SK-N-SH (cell line): ENCODE data around the gene CNTNAP5. TPM values are rescaled to one million over a fixed set of nuclear protein-coding genes. Genes with fewer than 3 reads are reported as not detected.

ENCODE experiments used
- CTCF ChIA-PET: fragments of 300-600, 350-600 bp; formaldehyde crosslinking; extraction: SDS; loops from one replicate; lab custom pipeline; 2021; lab: Yijun Ruan, JAX
- POLR2A ChIA-PET: fragments of 350-600 bp; sonication (Branson Sonifier 250); formaldehyde crosslinking; extraction: SDS; loops from one replicate; lab custom pipeline; 2020; ENCODE audit warnings: antibody characterized with exemption, inconsistent platforms; lab: Yijun Ruan, JAX
- DNase-seq: peaks from one replicate; pipeline ENCODE4 v3.0.0; 2012
- H2AFZ ChIP-seq: fragments of 200-600 bp; sonication (generic); 2 replicates; pipeline ENCODE4 v1.8.1; 2016; ENCODE audit warnings: antibody characterized with exemption, mild to moderate bottlenecking, low read depth
- H3F3A ChIP-seq: fragments of 200-600 bp; sonication (generic); replicated peaks from 2 replicates; pipeline ENCODE3; 2016; ENCODE audit warnings: antibody characterized with exemption, mild to moderate bottlenecking; ENCODE audit not compliant: insufficient read depth
- H3K27ac ChIP-seq, 2 experiments: fragments of 200-500 bp in 1 of 2; fragments of 200-600 bp in 1 of 2; sonication (Bioruptor generic) in 1 of 2; sonication (generic), shearing (Covaris generic) in 1 of 2; 2 replicates each; pipeline versions ENCODE4 v1.5.1 to v1.6.1; 2014 to 2016; ENCODE audit warnings: low read depth in 2 of 2, inconsistent platforms in 1 of 2, low read length in 1 of 2, mild to moderate bottlenecking in 1 of 2, mixed read lengths in 1 of 2
- H3K27me3 ChIP-seq: fragments of 200-600 bp; sonication (generic), shearing (Covaris generic); 2 replicates; pipeline ENCODE4 v1.6.1; 2016; ENCODE audit warnings: mixed run types; ENCODE audit not compliant: insufficient read depth
- H3K36me3 ChIP-seq, 2 experiments: fragments of 200-500 bp in 1 of 2; fragments of 200-600 bp in 1 of 2; sonication (Bioruptor generic) in 1 of 2; sonication (generic) in 1 of 2; replicated peaks in 1 of 2; 2 replicates each; pipeline versions ENCODE3 to v1.5.1; 2014 to 2016; ENCODE audit warnings: low read length in 1 of 2, mild to moderate bottlenecking in 1 of 2; ENCODE audit not compliant: insufficient read depth in 2 of 2, control insufficient read depth in 1 of 2
- H3K4me1 ChIP-seq, 2 experiments: fragments of 200-500 bp in 1 of 2; fragments of 200-600 bp in 1 of 2; sonication (Bioruptor generic) in 1 of 2; sonication (generic), shearing (Covaris generic) in 1 of 2; 2 replicates each; pipeline versions ENCODE4 v1.5.1 to v1.6.1; 2014 to 2016; ENCODE audit warnings: low read depth in 1 of 2, low read length in 1 of 2, mixed run types in 1 of 2; ENCODE audit not compliant: insufficient read depth in 2 of 2, control insufficient read depth in 1 of 2
- H3K4me2 ChIP-seq: fragments of 200-600 bp; sonication (generic), shearing (Covaris generic); 2 replicates; pipeline ENCODE4 v1.6.1; 2017; ENCODE audit warnings: mixed run types
- H3K4me3 ChIP-seq, 2 experiments: fragments of 200-500 bp in 1 of 2; fragments of 200-600 bp in 1 of 2; sonication (Bioruptor generic) in 1 of 2; sonication (generic), shearing (Covaris generic) in 1 of 2; 2 replicates each; pipeline versions ENCODE4 v1.5.1 to v1.8.1; 2014 to 2016; ENCODE audit warnings: low read depth in 2 of 2, inconsistent platforms in 1 of 2, low read length in 1 of 2, mild to moderate bottlenecking in 1 of 2, mixed read lengths in 1 of 2, moderate library complexity in 1 of 2
- H3K79me2 ChIP-seq: fragments of 200-600 bp; sonication (generic); 2 replicates; pipeline ENCODE4 v1.8.1; 2017; ENCODE audit warnings: mild to moderate bottlenecking; ENCODE audit not compliant: insufficient read depth
- H3K9ac ChIP-seq: fragments of 200-600 bp; sonication (generic); 2 replicates; pipeline ENCODE4 v1.6.1; 2017; ENCODE audit warnings: mixed run types
- H3K9me2 ChIP-seq: fragments of 200-600 bp; sonication (generic); 2 replicates; pipeline ENCODE4 v1.6.1; 2017; ENCODE audit warnings: mixed run types
- H3K9me3 ChIP-seq: fragments of 200-600 bp; sonication (generic); 2 replicates; pipeline ENCODE4 v1.6.1; 2017; ENCODE audit warnings: mixed run types, mild to moderate bottlenecking, moderate library complexity
- H4K20me1 ChIP-seq: fragments of 200-600 bp; sonication (generic); 2 replicates; pipeline ENCODE4 v1.6.1; 2017; ENCODE audit warnings: mild to moderate bottlenecking, mixed run types; ENCODE audit not compliant: insufficient read depth
- EP300 ChIP-seq, 2 experiments: IDR thresholded peaks; 2 replicates each; pipeline versions ENCODE4 v1.4.0 to v1.6.1; 2012; ENCODE audit warnings: borderline replicate concordance in 1 of 2, low read depth in 1 of 2, low read length in 1 of 2
- EZH2phosphoT487 ChIP-seq: fragments of 200-600 bp; sonication (generic); IDR thresholded peaks from 2 replicates; pipeline ENCODE4 v1.6.1; 2017; ENCODE audit warnings: low read depth, mixed run types, mild to moderate bottlenecking, antibody characterized with exemption, moderate library complexity, borderline replicate concordance
- MAX ChIP-seq: IDR thresholded peaks from 2 replicates; pipeline ENCODE4 v1.4.0; 2012; ENCODE audit warnings: low read depth
- MXI1 ChIP-seq: IDR thresholded peaks from 2 replicates; pipeline ENCODE4 v1.6.1; 2012; ENCODE audit warnings: mild to moderate bottlenecking, low read depth, low read length, improper control_type of control experiment
- POLR2AphosphoS5 ChIP-seq: IDR thresholded peaks from 2 replicates; pipeline ENCODE4 v1.6.1; 2012; ENCODE audit warnings: low read depth, low read length
- RAD21 ChIP-seq: IDR thresholded peaks from 2 replicates; pipeline ENCODE4 v1.6.1; 2012; ENCODE audit warnings: mild to moderate bottlenecking, low read length
- SIN3A ChIP-seq: IDR thresholded peaks from 2 replicates; pipeline ENCODE4 v1.6.1; 2012; ENCODE audit warnings: low read depth, mild to moderate bottlenecking, low read length, moderate library complexity, borderline replicate concordance
- YY1 ChIP-seq: IDR thresholded peaks from 2 replicates; pipeline ENCODE4 v1.4.0; 2012; ENCODE audit warnings: low read depth, mild to moderate bottlenecking
- ZBTB33 ChIP-seq: IDR thresholded peaks from 2 replicates; pipeline ENCODE4 v1.4.0; 2012; ENCODE audit warnings: low read depth, borderline replicate concordance
- WGBS: methylation state at CpG from one replicate; pipeline ENCODE4 v1.1.6; 2017; ENCODE audit warnings: low lambda C conversion rate; 5-methylcytosine and 5-hydroxymethylcytosine counted together
- polyA plus RNA-seq, 3 experiments: library from polyadenylated mRNA; depleted of rRNA; stranded (reverse); fragments of >200 nt; gene quantifications; 2 replicates each; pipeline ENCODE4 v1.2.3, GENCODE V29; 2012

The CNTNAP5 gene
- polyA plus RNA-seq, 1 of the 3 experiments (the other 2 are of a cell fraction): 0.08 TPM

GRCh38 chr2:124824441-124824840 is 799.4 kb downstream of the CNTNAP5 start:
- no peaks in the 10 kb centered on the region for H3K27me3 ChIP-seq
- no peaks in the 10 kb centered on the region for H4K20me1 ChIP-seq

GRCh38 chr2:124832521-124832920 is 807.4 kb downstream of the CNTNAP5 start:
- H3K4me3 ChIP-seq: no peak overlapping the region
- ChIA-PET CTCF (no interaction called here), POLR2A (no interaction called here)
- H3K9ac ChIP-seq: no peak overlapping the region
- no peaks in the 10 kb centered on the region for H3K9me2 ChIP-seq
- no peaks in the 10 kb centered on the region for H3K27me3 ChIP-seq
- H3K9me3 ChIP-seq: no peaks in the 10 kb centered on the region; the same call in none of the 2 replicates
- no peak for DNase-seq
- H4K20me1 ChIP-seq: no peaks in the 10 kb centered on the region
- TF ChIP-seq POLR2AphosphoS5 (no peak), SIN3A (no peak), RAD21 (no peak), ZBTB33 (no peak), EZH2phosphoT487 (no peak), MAX (no peak), YY1 (no peak), MXI1 (no peak)
- no peak overlapping the region for H3K4me2 ChIP-seq
- H3K4me1 ChIP-seq: peaks cover 0 to 8% of the 10 kb centered on the region in 2 experiments; a peak in 2 of 4 replicates
- H3K27ac ChIP-seq: no peak overlapping the region
- H3K79me2 ChIP-seq: no peaks in the 10 kb centered on the region
- H2AFZ ChIP-seq: no peak overlapping the region
- WGBS: 19% methylated on average over 2 of the region's 2 CpGs
- H3F3A ChIP-seq: no peaks in the 10 kb centered on the region
- H3K36me3 ChIP-seq: no peaks in the 10 kb centered on the region

More at GRCh38 chr2:124824441-124824840, 799.4 kb downstream of the CNTNAP5 start:
- DNase-seq: no peak
- H3K27ac ChIP-seq: no peak overlapping the region
- no peaks in the 10 kb centered on the region for H3K36me3 ChIP-seq
- H3K9me2 ChIP-seq: no peaks in the 10 kb centered on the region
- 10% methylated on average over 2 of the region's 2 CpGs for WGBS
- no peak overlapping the region for H3K9ac ChIP-seq
- H3K9me3 ChIP-seq: no peaks in the 10 kb centered on the region
- H3K4me1 ChIP-seq: peaks cover 0 to 6% of the 10 kb centered on the region in 2 experiments; a peak in 1 of 4 replicates
- H3K4me3 ChIP-seq: no peak overlapping the region
- no peaks in the 10 kb centered on the region for H3F3A ChIP-seq
- POLR2A ChIA-PET: no interaction called here
- no peak overlapping the region for H2AFZ ChIP-seq
- TF ChIP-seq EP300 (IDR thresholded peaks at IDR 0.05; ENCODE audit: borderline replicate concordance in 1 of 2, low read depth in 1 of 2, low read length in 1 of 2): 0 out of 4 replicates have a peak, but pooled peaks of 1 of the 2 experiments have one; percentile 11
- no peak for TF ChIP-seq EZH2phosphoT487
- TF ChIP-seq, all 33 proteins: peak for 1
- H3K4me2 ChIP-seq: no peak overlapping the region
- H3K79me2 ChIP-seq: no peaks in the 10 kb centered on the region
- CTCF ChIA-PET: no interaction called here
